AG04449 (cell line): ENCODE measurements around the gene STARD6.

Experiments used
- CTCF ChIA-PET: fragments of 350-600 bp; formaldehyde crosslinking; extraction: SDS; loops from one replicate; lab custom pipeline; 2021; ENCODE audit warnings: antibody characterized with exemption; lab: Yijun Ruan, JAX
- POLR2A ChIA-PET: fragments of 400-600, 350-600 bp; formaldehyde crosslinking; extraction: SDS; loops from one replicate; lab custom pipeline; 2020; ENCODE audit warnings: antibody characterized with exemption, inconsistent platforms; lab: Yijun Ruan, JAX
- DNase-seq: peaks from one replicate; pipeline ENCODE4 v3.0.0-alpha.2; 2010; ENCODE audit warnings: low read depth, low spot score
- H3K4me3 ChIP-seq: 2 replicates; pipeline ENCODE4 v1.5.1; 2011; ENCODE audit warnings: low read depth, mild to moderate bottlenecking, control low read depth, low read length
- TF ChIP-seq, protein P1 (sequence below): IDR thresholded peaks from one replicate; pipeline ENCODE4 v1.5.1; 2011; ENCODE audit warnings: mild to moderate bottlenecking, moderate library complexity, low read length, control low read depth, inconsistent platforms; ENCODE audit not compliant: insufficient read depth; ENCODE audit errors: missing control alignments

STARD6 gene

DNA sequence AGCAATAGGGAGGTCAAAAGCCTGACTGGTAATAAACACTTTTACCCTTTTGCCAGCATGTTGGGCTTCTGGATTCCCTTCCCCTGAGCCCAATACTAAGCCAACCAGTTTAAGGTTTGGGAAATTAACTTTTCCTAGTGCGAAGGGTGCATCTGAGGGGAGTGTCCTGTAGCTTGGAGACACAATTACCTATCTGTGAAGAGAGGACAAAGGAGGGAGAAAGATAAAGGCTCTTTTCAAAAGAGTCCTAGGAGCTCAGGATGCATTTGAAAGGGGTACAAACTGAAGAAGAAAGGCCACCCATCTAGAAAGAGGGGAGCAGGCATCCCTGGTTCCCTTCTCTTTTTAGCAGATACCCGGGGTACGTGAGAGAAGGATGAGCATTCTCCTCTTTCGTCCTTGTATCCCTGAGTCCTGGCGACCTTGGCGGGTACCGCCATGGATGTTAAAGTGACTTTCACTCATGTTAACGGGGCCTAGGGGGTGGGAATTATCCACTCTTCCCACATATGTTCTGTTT lies 25.1 kb upstream of the STARD6 start:
- DNase-seq = no peak
- POLR2A ChIA-PET = no interaction called here
- no peak overlapping the region for H3K4me3 ChIP-seq
- TF ChIP-seq, protein P1, sequence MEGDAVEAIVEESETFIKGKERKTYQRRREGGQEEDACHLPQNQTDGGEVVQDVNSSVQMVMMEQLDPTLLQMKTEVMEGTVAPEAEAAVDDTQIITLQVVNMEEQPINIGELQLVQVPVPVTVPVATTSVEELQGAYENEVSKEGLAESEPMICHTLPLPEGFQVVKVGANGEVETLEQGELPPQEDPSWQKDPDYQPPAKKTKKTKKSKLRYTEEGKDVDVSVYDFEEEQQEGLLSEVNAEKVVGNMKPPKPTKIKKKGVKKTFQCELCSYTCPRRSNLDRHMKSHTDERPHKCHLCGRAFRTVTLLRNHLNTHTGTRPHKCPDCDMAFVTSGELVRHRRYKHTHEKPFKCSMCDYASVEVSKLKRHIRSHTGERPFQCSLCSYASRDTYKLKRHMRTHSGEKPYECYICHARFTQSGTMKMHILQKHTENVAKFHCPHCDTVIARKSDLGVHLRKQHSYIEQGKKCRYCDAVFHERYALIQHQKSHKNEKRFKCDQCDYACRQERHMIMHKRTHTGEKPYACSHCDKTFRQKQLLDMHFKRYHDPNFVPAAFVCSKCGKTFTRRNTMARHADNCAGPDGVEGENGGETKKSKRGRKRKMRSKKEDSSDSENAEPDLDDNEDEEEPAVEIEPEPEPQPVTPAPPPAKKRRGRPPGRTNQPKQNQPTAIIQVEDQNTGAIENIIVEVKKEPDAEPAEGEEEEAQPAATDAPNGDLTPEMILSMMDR = no peak
- CTCF ChIA-PET = interaction anchor here (0.8 kb wide), 1 partner anchor 10 kb away, joined by 3 read pairs; no protein-coding TSS in a partner anchor

DNA sequence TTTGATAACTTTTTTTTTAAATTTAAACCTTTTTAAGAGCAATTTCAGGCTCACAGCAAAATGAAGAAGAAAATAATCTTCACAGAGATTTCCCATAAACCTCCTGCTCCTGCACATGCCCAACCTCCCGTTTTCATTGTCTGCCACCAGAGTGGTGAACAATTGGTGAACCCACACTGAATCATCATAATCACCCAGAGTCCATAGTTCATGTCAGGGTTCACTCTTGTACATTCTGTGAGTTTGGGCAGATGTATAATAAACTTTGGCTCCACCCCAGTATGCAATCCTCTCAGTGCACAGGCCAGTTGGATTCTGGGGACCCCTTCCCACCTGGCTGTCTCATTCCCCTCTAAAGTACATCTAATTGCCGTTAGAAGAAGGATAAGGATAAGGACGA lies 24.4 kb upstream of the STARD6 start:
- TF ChIP-seq, protein P1 = no peak
- no peak overlapping the region for H3K4me3 ChIP-seq
- POLR2A ChIA-PET = no interaction called here
- DNase-seq = no peak
- CTCF ChIA-PET = interaction anchor here (0.8 to 1.8 kb wide), 4 partner anchors 11 to 289 kb away, joined by 3 read pairs; partner anchors contain the start of genes C18orf54 and STARD6

DNA sequence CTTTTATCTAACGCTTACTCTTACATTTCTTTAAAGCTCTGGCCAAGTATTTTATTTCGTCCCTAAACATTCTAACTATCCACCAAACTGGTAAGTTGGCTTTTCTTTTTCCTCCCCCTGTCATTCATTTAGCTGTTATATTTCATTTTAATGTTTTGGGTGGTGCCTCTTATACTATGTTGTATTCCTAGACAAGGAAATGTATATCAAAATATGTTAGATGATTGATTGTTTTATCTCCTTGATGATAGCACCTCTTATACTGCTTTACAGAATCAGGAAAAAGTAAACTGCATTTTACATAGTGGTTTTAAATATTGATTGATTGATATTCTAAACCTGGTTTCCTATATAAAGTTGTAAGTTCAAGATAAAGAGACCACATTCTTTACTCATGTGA lies 24.0 kb upstream of the STARD6 start:
- DNase-seq = no peak
- H3K4me3 ChIP-seq = no peak overlapping the region
- ChIA-PET POLR2A (no interaction called here), CTCF (interaction anchor here (0.7 to 1.8 kb wide), 4 partner anchors 9 to 290 kb away, joined by 3 read pairs; partner anchors contain the start of genes C18orf54 and STARD6)
- TF ChIP-seq, protein P1 = no peak

DNA sequence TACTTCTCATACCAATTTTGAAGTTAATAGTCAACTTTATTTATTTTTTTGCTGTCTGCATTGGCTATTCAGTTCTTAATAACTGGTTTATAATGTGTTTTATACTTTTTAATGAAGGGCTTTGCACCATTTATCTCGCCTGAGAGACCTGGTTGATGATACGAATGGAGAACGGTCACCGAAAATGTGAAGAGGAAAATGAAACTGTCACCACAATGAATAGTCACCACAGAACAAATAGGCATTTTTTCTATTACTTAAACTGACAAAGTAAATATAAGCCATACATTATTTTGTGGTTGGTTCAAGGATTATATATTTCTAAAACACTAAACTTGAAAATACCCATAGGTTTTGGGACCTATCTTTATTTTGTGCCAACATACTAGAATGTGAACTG lies 20.4 kb upstream of the STARD6 start:
- H3K4me3 ChIP-seq = no peak overlapping the region
- CTCF ChIA-PET = interaction anchor here (1.8 kb wide), 1 partner anchor 14 kb away, joined by 6 read pairs; no protein-coding TSS in a partner anchor
- no peak for DNase-seq
- TF ChIP-seq, protein P1 = no peak
- POLR2A ChIA-PET = no interaction called here

DNA sequence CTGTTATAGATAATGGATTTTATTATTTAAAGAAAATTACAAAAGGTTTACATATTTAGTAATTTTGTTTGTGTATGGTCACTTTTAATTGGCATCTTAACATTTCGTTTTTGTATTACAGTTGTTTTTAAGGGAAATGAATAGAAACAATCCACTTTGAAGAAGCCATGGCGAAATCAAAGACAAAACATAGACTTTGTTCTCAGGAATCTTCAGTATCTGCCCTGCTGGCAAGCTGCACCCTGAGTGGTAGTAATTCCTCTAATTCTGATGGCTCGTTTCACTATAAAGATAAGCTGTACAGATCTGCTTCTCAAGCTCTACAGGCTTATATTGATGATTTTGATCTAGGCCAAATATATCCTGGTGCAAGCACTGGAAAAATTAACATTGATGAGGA lies 2.7 kb upstream of the STARD6 start:
- ChIA-PET POLR2A (no interaction called here), CTCF (no interaction called here)
- no peak overlapping the region for H3K4me3 ChIP-seq
- no peak for DNase-seq
- TF ChIP-seq, protein P1 = no peak

DNA sequence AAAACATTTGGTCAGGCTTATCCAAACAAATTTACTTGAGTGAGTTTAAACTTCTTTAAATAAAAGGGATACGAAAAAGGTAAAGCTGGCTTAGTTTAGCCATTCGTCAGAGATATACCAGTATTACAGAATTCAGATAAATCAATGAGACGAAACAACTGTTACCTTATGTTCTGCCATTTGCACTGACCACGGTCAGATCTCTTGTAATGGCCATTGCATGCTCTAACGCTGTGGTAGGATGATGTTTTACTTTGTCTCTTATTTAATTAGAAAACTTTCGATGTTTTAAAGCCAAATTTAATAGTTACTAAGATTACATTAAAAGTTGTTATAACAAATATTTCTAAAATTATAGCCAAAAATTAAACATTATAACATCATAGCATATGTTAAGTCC lies 1.6 kb upstream of the STARD6 start:
- CTCF ChIA-PET = interaction anchor here (1.4 kb wide), 1 partner anchor 20 kb away, joined by 4 read pairs; no protein-coding TSS in a partner anchor
- POLR2A ChIA-PET = no interaction called here
- no peak for DNase-seq
- TF ChIP-seq, protein P1 = no peak
- peak overlapping the region; percentile 82 for H3K4me3 ChIP-seq
